ENCODE results near the gene NDUFV3. TPM values are rescaled to one million over a fixed set of nuclear protein-coding genes. Genes with fewer than 3 reads are reported as not detected.
"Not testable (repeated sequence)": the region's sequence is repeated elsewhere in the genome, so short reads cannot be mapped to it uniquely, and the experiment has no call there.

The NDUFV3 gene
- total RNA-seq, 1 donor from 2014 or later: 41.3 TPM

GRCh38 chr21:42925114-42925926 is 32.2 kb downstream of the NDUFV3 start, which contains the start of gene ERVH48-1:
Gene ERVH48-1 (minus strand): TSS chr21:42925630. CDS start chr21:42919006, 6,624 bp downstream.
- no peaks in the 10 kb centered on the region for H3K9me3 Mint-ChIP-seq (ENCODE audit: unreplicated experiment)
- H3K36me3 Mint-ChIP-seq (ENCODE audit: unreplicated experiment): no peaks in the 10 kb centered on the region
- no peaks in the 10 kb centered on the region for H3K27me3 Mint-ChIP-seq (ENCODE audit: unreplicated experiment)
- H3K27ac Mint-ChIP-seq (ENCODE audit: unreplicated experiment): no peak within 1 kb of the TSS
- peaks cover 11% of the 10 kb centered on the region for H3K4me1 Mint-ChIP-seq (ENCODE audit: unreplicated experiment)
- no peak within 1 kb of the TSS for H3K4me3 Mint-ChIP-seq (ENCODE audit: unreplicated experiment)
- no peak for TF ChIP-seq CTCF (IDR thresholded peaks at IDR 0.05)
- no peak for DNase-seq (ENCODE audit: extremely low spot score, unreplicated experiment)

GRCh38 chr21:42927474-42928200 is 34.5 kb downstream of the NDUFV3 start:
- not testable (repeated sequence) for H3K4me3 Mint-ChIP-seq (ENCODE audit: unreplicated experiment); DNase-seq (ENCODE audit: extremely low spot score, unreplicated experiment); H3K36me3 Mint-ChIP-seq (ENCODE audit: unreplicated experiment); H3K27ac Mint-ChIP-seq (ENCODE audit: unreplicated experiment); H3K27me3 Mint-ChIP-seq (ENCODE audit: unreplicated experiment); H3K9me3 Mint-ChIP-seq (ENCODE audit: unreplicated experiment)
- H3K4me1 Mint-ChIP-seq (ENCODE audit: unreplicated experiment): peaks cover 11% of the 10 kb centered on the region

- Mint-ChIP-seq H3K9me3 (ENCODE audit: unreplicated experiment) (no peaks in the 10 kb centered on the region), H3K4me3 (ENCODE audit: unreplicated experiment) (no peak overlapping the region), H3K27me3 (ENCODE audit: unreplicated experiment) (no peaks in the 10 kb centered on the region), H3K4me1 (ENCODE audit: unreplicated experiment) (peaks cover 1% of the 10 kb centered on the region), H3K27ac (ENCODE audit: unreplicated experiment) (no peak overlapping the region), H3K36me3 (ENCODE audit: unreplicated experiment) (no peaks in the 10 kb centered on the region)
- TF ChIP-seq CTCF (IDR thresholded peaks at IDR 0.05): no peak
- no peak for DNase-seq (ENCODE audit: extremely low spot score, unreplicated experiment)
Measured at GRCh38 chr21:42929969-42930368, 36.9 kb downstream of the NDUFV3 start.

- no peak overlapping the region for H3K4me3 Mint-ChIP-seq (ENCODE audit: unreplicated experiment)
- H3K27ac Mint-ChIP-seq (ENCODE audit: unreplicated experiment): no peak overlapping the region
- no peaks in the 10 kb centered on the region for H3K36me3 Mint-ChIP-seq (ENCODE audit: unreplicated experiment)
- H3K4me1 Mint-ChIP-seq (ENCODE audit: unreplicated experiment): peaks cover 1% of the 10 kb centered on the region
- no peaks in the 10 kb centered on the region for H3K9me3 Mint-ChIP-seq (ENCODE audit: unreplicated experiment)
- DNase-seq (ENCODE audit: extremely low spot score, unreplicated experiment): no peak
- TF ChIP-seq CTCF (IDR thresholded peaks at IDR 0.05): no peak
- H3K27me3 Mint-ChIP-seq (ENCODE audit: unreplicated experiment): no peaks in the 10 kb centered on the region
Measured at GRCh38 chr21:42931560-42932235, 38.6 kb downstream of the NDUFV3 start.

GRCh38 chr21:42932378-42933136 is 39.4 kb downstream of the NDUFV3 start:
- not testable (repeated sequence) for H3K27me3 Mint-ChIP-seq (ENCODE audit: unreplicated experiment); DNase-seq (ENCODE audit: extremely low spot score, unreplicated experiment); H3K4me1 Mint-ChIP-seq (ENCODE audit: unreplicated experiment); H3K36me3 Mint-ChIP-seq (ENCODE audit: unreplicated experiment); H3K4me3 Mint-ChIP-seq (ENCODE audit: unreplicated experiment); H3K9me3 Mint-ChIP-seq (ENCODE audit: unreplicated experiment); H3K27ac Mint-ChIP-seq (ENCODE audit: unreplicated experiment)

- H3K4me3 Mint-ChIP-seq (ENCODE audit: unreplicated experiment); H3K4me1 Mint-ChIP-seq (ENCODE audit: unreplicated experiment); H3K9me3 Mint-ChIP-seq (ENCODE audit: unreplicated experiment); H3K27me3 Mint-ChIP-seq (ENCODE audit: unreplicated experiment); H3K36me3 Mint-ChIP-seq (ENCODE audit: unreplicated experiment); H3K27ac Mint-ChIP-seq (ENCODE audit: unreplicated experiment); DNase-seq (ENCODE audit: extremely low spot score, unreplicated experiment): not testable (repeated sequence)
Measured at GRCh38 chr21:42933137-42933970, 40.2 kb downstream of the NDUFV3 start.

- not testable (repeated sequence) for H3K27ac Mint-ChIP-seq (ENCODE audit: unreplicated experiment); H3K4me3 Mint-ChIP-seq (ENCODE audit: unreplicated experiment); H3K36me3 Mint-ChIP-seq (ENCODE audit: unreplicated experiment); H3K27me3 Mint-ChIP-seq (ENCODE audit: unreplicated experiment); H3K4me1 Mint-ChIP-seq (ENCODE audit: unreplicated experiment); H3K9me3 Mint-ChIP-seq (ENCODE audit: unreplicated experiment); DNase-seq (ENCODE audit: extremely low spot score, unreplicated experiment)
Measured at GRCh38 chr21:42933973-42934372, 40.9 kb downstream of the NDUFV3 start.

GRCh38 chr21:42936360-42936759 is 43.3 kb downstream of the NDUFV3 start:
- H3K36me3 Mint-ChIP-seq (ENCODE audit: unreplicated experiment); H3K27ac Mint-ChIP-seq (ENCODE audit: unreplicated experiment); H3K4me3 Mint-ChIP-seq (ENCODE audit: unreplicated experiment); DNase-seq (ENCODE audit: extremely low spot score, unreplicated experiment); H3K27me3 Mint-ChIP-seq (ENCODE audit: unreplicated experiment); H3K9me3 Mint-ChIP-seq (ENCODE audit: unreplicated experiment): not testable (repeated sequence)
- H3K4me1 Mint-ChIP-seq (ENCODE audit: unreplicated experiment): peaks cover 11% of the 10 kb centered on the region

All from osteocyte (in vitro differentiated cells).